Mesendoderm (in vitro differentiated cells): ENCODE results near the gene AMFR. TPM values are rescaled to one million over a fixed set of nuclear protein-coding genes. Genes with fewer than 3 reads are reported as not detected.
A peak's percentile ranks its signal among the peaks of the same experiment; 100 is the strongest.

Source experiments
- DNase-seq: peaks from one replicate; pipeline ENCODE4 v3.0.0; 2013
- H2AK5ac ChIP-seq: 2 replicates; pipeline ENCODE4 v1.6.1; 2013; ENCODE audit warnings: low read length, inconsistent platforms
- H2BK120ac ChIP-seq: 2 replicates; pipeline ENCODE4 v1.6.1; 2013; ENCODE audit warnings: low read depth, mild to moderate bottlenecking, low read length, moderate library complexity, mixed read lengths
- H2BK15ac ChIP-seq: replicated peaks from 2 replicates; pipeline ENCODE4 v1.6.1; 2013; ENCODE audit warnings: low read depth, mild to moderate bottlenecking, moderate library complexity
- H2BK5ac ChIP-seq: 2 replicates; pipeline ENCODE4 v1.6.1; 2013; ENCODE audit warnings: low read length, inconsistent platforms
- H3K18ac ChIP-seq: 2 replicates; pipeline ENCODE4 v1.6.1; 2013; ENCODE audit warnings: mild to moderate bottlenecking, low read length, mixed read lengths
- H3K23ac ChIP-seq: one replicate; pipeline ENCODE4 v1.6.1; 2013; ENCODE audit warnings: low read length
- H3K27ac ChIP-seq: 2 replicates; pipeline ENCODE4 v1.5.1; 2013; ENCODE audit warnings: low read depth, mild to moderate bottlenecking, inconsistent platforms, low read length, moderate library complexity
- H3K27me3 ChIP-seq: 2 replicates; pipeline ENCODE4 v1.6.1; 2013; ENCODE audit warnings: low read length, control low read depth, mild to moderate bottlenecking, inconsistent platforms; ENCODE audit not compliant: insufficient read depth, poor library complexity
- H3K36me3 ChIP-seq: 2 replicates; pipeline ENCODE4 v1.6.1; 2013; ENCODE audit warnings: low read length, inconsistent platforms; ENCODE audit not compliant: control insufficient read depth, insufficient read depth
- H3K4ac ChIP-seq: one replicate; pipeline ENCODE4 v1.6.1; 2013; ENCODE audit warnings: low read depth, mild to moderate bottlenecking, low read length, moderate library complexity
- H3K4me1 ChIP-seq: 2 replicates; pipeline ENCODE4 v1.6.1; 2013; ENCODE audit warnings: low read depth, low read length, inconsistent platforms; ENCODE audit not compliant: control insufficient read depth
- H3K4me2 ChIP-seq: 2 replicates; pipeline ENCODE4 v1.6.1; 2013; ENCODE audit warnings: low read length
- H3K4me3 ChIP-seq: 2 replicates; pipeline ENCODE4 v1.5.1; 2013; ENCODE audit warnings: mild to moderate bottlenecking, low read length
- H3K56ac ChIP-seq: one replicate; pipeline ENCODE4 v1.6.1; 2013; ENCODE audit warnings: low read length
- H3K79me1 ChIP-seq: 2 replicates; pipeline ENCODE4 v1.6.1; 2013; ENCODE audit warnings: low read length, inconsistent platforms
- H3K79me2 ChIP-seq: 2 replicates; pipeline ENCODE4 v1.6.1; 2013; ENCODE audit warnings: mild to moderate bottlenecking, low read length; ENCODE audit not compliant: control insufficient read depth, insufficient read depth
- H3K9ac ChIP-seq: 2 replicates; pipeline ENCODE4 v1.6.1; 2013; ENCODE audit warnings: low read length, inconsistent platforms
- H4K5ac ChIP-seq: one replicate; pipeline ENCODE4 v1.6.1; 2013; ENCODE audit warnings: low read length
- H4K8ac ChIP-seq: one replicate; pipeline ENCODE4 v1.6.1; 2013; ENCODE audit warnings: low read depth, mild to moderate bottlenecking, control low read depth, low read length, moderate library complexity
- WGBS: extraction: QIAGEN DNeasy Blood & Tissue Kit; methylation state at CpG from one replicate; pipeline ENCODE4 v1.1.7; 2013; ENCODE audit warnings: low lambda C conversion rate, missing lambda C conversion rate; ENCODE audit not compliant: insufficient coverage; ENCODE audit errors: extremely low coverage; 5-methylcytosine and 5-hydroxymethylcytosine counted together
- polyA plus RNA-seq, 2 experiments: library from polyadenylated mRNA; stranded (reverse); fragments of 200-250 nt; gene quantifications; one replicate each; pipeline ENCODE4 v1.2.3, GENCODE V29; 2013

The AMFR gene
- polyA plus RNA-seq (2013, experiment 1 of 2): 11.4 TPM
- 11.4 TPM for polyA plus RNA-seq (2013, experiment 2 of 2)

- H3K27ac ChIP-seq: peak within 1 kb of the TSS; percentile 87
Measured at GRCh38 chr16:56425439-56425832, at the start of gene AMFR. Gene AMFR (minus strand): TSS chr16:56425545. CDS start chr16:56425327, 218 bp downstream.

GRCh38 chr16:56470666-56471065, 45.3 kb upstream of the AMFR start:
- WGBS: no CpG with 5 or more reads among the region's 1 CpG
- peaks cover 7% of the 10 kb centered on the region for H3K36me3 ChIP-seq
- H3K27me3 ChIP-seq: no peaks in the 10 kb centered on the region

More at GRCh38 chr16:56425439-56425832, at the start of gene AMFR:
- H3K18ac ChIP-seq: peak within 1 kb of the TSS; percentile 100
- peak; percentile 88 for DNase-seq
- peak within 1 kb of the TSS; percentile 37 for H2BK5ac ChIP-seq
- peak within 1 kb of the TSS; percentile 88 for H3K9ac ChIP-seq
- peak within 1 kb of the TSS; percentile 79 for H3K4me3 ChIP-seq
- peaks cover 16% of the 10 kb centered on the region for H3K4me1 ChIP-seq
- H3K79me1 ChIP-seq: peaks cover 9% of the 10 kb centered on the region
- H3K27me3 ChIP-seq: no peaks in the 10 kb centered on the region
- H2AK5ac ChIP-seq: no peak within 1 kb of the TSS
- H3K36me3 ChIP-seq: no peaks in the 10 kb centered on the region
- H2BK120ac ChIP-seq: peak within 1 kb of the TSS; percentile 82
- peak within 1 kb of the TSS; percentile 99 for H3K4ac ChIP-seq
- H4K8ac ChIP-seq: peak within 1 kb of the TSS; percentile 70
- peaks cover 14% of the 10 kb centered on the region for H3K79me2 ChIP-seq
- no peak within 1 kb of the TSS for H4K5ac ChIP-seq
- WGBS: no CpG with 5 or more reads among the region's 57 CpGs
- H3K56ac ChIP-seq: peak within 1 kb of the TSS; percentile 93
- no peak within 1 kb of the TSS for H3K23ac ChIP-seq
- H3K4me2 ChIP-seq: peak within 1 kb of the TSS; percentile 36
- peak within 1 kb of the TSS; percentile 74 for H2BK15ac ChIP-seq

GRCh38 chr16:56470232-56470631, 44.9 kb upstream of the AMFR start:
- no peak overlapping the region for H4K8ac ChIP-seq
- H3K4me3 ChIP-seq: no peak overlapping the region
- H2BK5ac ChIP-seq: no peak overlapping the region
- DNase-seq: no peak
- no peak overlapping the region for H3K27ac ChIP-seq
- no peak overlapping the region for H3K56ac ChIP-seq
- H3K79me1 ChIP-seq: no peaks in the 10 kb centered on the region
- no peak overlapping the region for H3K4ac ChIP-seq
- no peak overlapping the region for H4K5ac ChIP-seq
- no peak overlapping the region for H3K18ac ChIP-seq
- H3K79me2 ChIP-seq: no peaks in the 10 kb centered on the region
- H3K36me3 ChIP-seq: peaks cover 7% of the 10 kb centered on the region
- H3K9ac ChIP-seq: no peak overlapping the region
- H2AK5ac ChIP-seq: no peak overlapping the region
- H2BK15ac ChIP-seq: no peak overlapping the region
- no peaks in the 10 kb centered on the region for H3K4me1 ChIP-seq
- H3K4me2 ChIP-seq: no peak overlapping the region
- no peaks in the 10 kb centered on the region for H3K27me3 ChIP-seq
- H3K23ac ChIP-seq: no peak overlapping the region
- no peak overlapping the region for H2BK120ac ChIP-seq
- WGBS: no CpG with 5 or more reads among the region's 3 CpGs

More at GRCh38 chr16:56470666-56471065, 45.3 kb upstream of the AMFR start:
- no peaks in the 10 kb centered on the region for H3K4me1 ChIP-seq
- no peak overlapping the region for H2BK15ac ChIP-seq
- H3K56ac ChIP-seq: no peak overlapping the region
- no peak overlapping the region for H3K4me3 ChIP-seq
- DNase-seq: no peak
- no peaks in the 10 kb centered on the region for H3K79me2 ChIP-seq
- no peak overlapping the region for H2BK5ac ChIP-seq
- H3K18ac ChIP-seq: no peak overlapping the region
- no peak overlapping the region for H2BK120ac ChIP-seq
- H2AK5ac ChIP-seq: no peak overlapping the region
- H3K4ac ChIP-seq: no peak overlapping the region
- no peak overlapping the region for H3K27ac ChIP-seq
- no peak overlapping the region for H3K4me2 ChIP-seq
- H3K79me1 ChIP-seq: no peaks in the 10 kb centered on the region
- H3K23ac ChIP-seq: no peak overlapping the region
- H3K9ac ChIP-seq: no peak overlapping the region
- no peak overlapping the region for H4K8ac ChIP-seq
- H4K5ac ChIP-seq: no peak overlapping the region

GRCh38 chr16:56469748-56470147, 44.4 kb upstream of the AMFR start:
- Histone ChIP-seq H3K79me2 (no peaks in the 10 kb centered on the region), H3K36me3 (peaks cover 7% of the 10 kb centered on the region), H3K18ac (no peak overlapping the region), H3K27me3 (no peaks in the 10 kb centered on the region), H3K4me1 (no peaks in the 10 kb centered on the region), H4K5ac (no peak overlapping the region), H3K4me2 (no peak overlapping the region), H3K4me3 (no peak overlapping the region), H2BK120ac (no peak overlapping the region), H4K8ac (no peak overlapping the region), H3K79me1 (no peaks in the 10 kb centered on the region), H3K56ac (no peak overlapping the region), H3K9ac (no peak overlapping the region), H2AK5ac (no peak overlapping the region), H2BK15ac (no peak overlapping the region), H3K4ac (no peak overlapping the region), H3K23ac (no peak overlapping the region), H2BK5ac (no peak overlapping the region), H3K27ac (no peak overlapping the region)
- DNase-seq: no peak
- no CpG with 5 or more reads among the region's 7 CpGs for WGBS

- no peak for DNase-seq
- H3K9ac ChIP-seq: no peak overlapping the region
- H3K4me2 ChIP-seq: no peak overlapping the region
- H3K18ac ChIP-seq: no peak overlapping the region
- no peak overlapping the region for H2BK15ac ChIP-seq
- no peak overlapping the region for H4K5ac ChIP-seq
- no peak overlapping the region for H4K8ac ChIP-seq
- no peak overlapping the region for H3K27ac ChIP-seq
- H2BK120ac ChIP-seq: no peak overlapping the region
- no peak overlapping the region for H3K4me3 ChIP-seq
- no peaks in the 10 kb centered on the region for H3K4me1 ChIP-seq
- H2AK5ac ChIP-seq: no peak overlapping the region
- no peaks in the 10 kb centered on the region for H3K27me3 ChIP-seq
- no peak overlapping the region for H3K4ac ChIP-seq
- no peak overlapping the region for H3K23ac ChIP-seq
- H2BK5ac ChIP-seq: no peak overlapping the region
- no peaks in the 10 kb centered on the region for H3K79me2 ChIP-seq
- no peaks in the 10 kb centered on the region for H3K79me1 ChIP-seq
- H3K36me3 ChIP-seq: peaks cover 7% of the 10 kb centered on the region
- no peak overlapping the region for H3K56ac ChIP-seq
Measured at GRCh38 chr16:56468800-56469199, 43.5 kb upstream of the AMFR start.

GRCh38 chr16:56466344-56466743, 41.0 kb upstream of the AMFR start:
- DNase-seq: no peak
- H2AK5ac ChIP-seq: no peak overlapping the region
- H3K36me3 ChIP-seq: peaks cover 4% of the 10 kb centered on the region
- no peak overlapping the region for H3K4me3 ChIP-seq
- H3K4me2 ChIP-seq: no peak overlapping the region
- no peak overlapping the region for H3K27ac ChIP-seq
- H3K9ac ChIP-seq: no peak overlapping the region
- H2BK120ac ChIP-seq: no peak overlapping the region
- H3K4me1 ChIP-seq: no peaks in the 10 kb centered on the region
- no peak overlapping the region for H2BK15ac ChIP-seq
- H3K23ac ChIP-seq: no peak overlapping the region
- H4K5ac ChIP-seq: no peak overlapping the region
- H3K4ac ChIP-seq: no peak overlapping the region
- WGBS: no CpG with 5 or more reads among the region's 2 CpGs
- no peaks in the 10 kb centered on the region for H3K79me2 ChIP-seq
- H3K56ac ChIP-seq: no peak overlapping the region
- H3K27me3 ChIP-seq: no peaks in the 10 kb centered on the region
- H4K8ac ChIP-seq: no peak overlapping the region
- H3K18ac ChIP-seq: no peak overlapping the region
- H2BK5ac ChIP-seq: no peak overlapping the region
- H3K79me1 ChIP-seq: no peaks in the 10 kb centered on the region
